ENCODE results near the gene FOXP4. TPM values are rescaled to one million over a fixed set of nuclear protein-coding genes. Genes with fewer than 3 reads are reported as not detected.

FOXP4 gene
- total RNA-seq, 6 experiments from 2014 or later, result 17.9 to 24.4 (median 24.0) TPM

DNA sequence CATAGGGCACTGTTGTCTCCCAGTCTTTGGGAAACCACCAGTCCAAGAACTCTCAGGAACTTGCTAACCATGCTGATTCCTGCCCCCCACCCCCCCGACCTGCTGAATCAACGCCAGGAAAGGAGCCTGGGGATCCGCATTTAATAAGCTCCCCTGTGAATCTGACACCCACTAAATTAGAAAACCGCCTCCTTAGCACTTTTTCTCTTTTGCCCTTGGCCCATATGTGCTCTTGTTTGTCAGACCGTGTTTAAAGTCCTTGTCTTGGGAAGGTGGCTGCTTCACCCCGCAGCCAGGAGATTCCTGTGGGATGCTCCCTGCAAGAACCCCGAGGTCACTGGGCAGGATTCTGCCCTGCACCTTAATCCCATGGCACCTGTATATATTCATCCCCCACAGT, 15.7 kb upstream of the FOXP4 start:
- H3K4me1 Mint-ChIP-seq (ENCODE audit: low read depth), result peaks cover 18% of the 10 kb centered on the region
- H3K27me3 Mint-ChIP-seq (ENCODE audit: insufficient read depth), result peaks cover 40% of the 10 kb centered on the region
- H3K27ac Mint-ChIP-seq, result no peak overlapping the region
- no peak for DNase-seq
- no peak overlapping the region for H3K4me3 Mint-ChIP-seq
- H3K36me3 Mint-ChIP-seq (ENCODE audit: low read depth), result no peaks in the 10 kb centered on the region
- H3K9me3 Mint-ChIP-seq, result no peaks in the 10 kb centered on the region
- TF ChIP-seq, protein P1, sequence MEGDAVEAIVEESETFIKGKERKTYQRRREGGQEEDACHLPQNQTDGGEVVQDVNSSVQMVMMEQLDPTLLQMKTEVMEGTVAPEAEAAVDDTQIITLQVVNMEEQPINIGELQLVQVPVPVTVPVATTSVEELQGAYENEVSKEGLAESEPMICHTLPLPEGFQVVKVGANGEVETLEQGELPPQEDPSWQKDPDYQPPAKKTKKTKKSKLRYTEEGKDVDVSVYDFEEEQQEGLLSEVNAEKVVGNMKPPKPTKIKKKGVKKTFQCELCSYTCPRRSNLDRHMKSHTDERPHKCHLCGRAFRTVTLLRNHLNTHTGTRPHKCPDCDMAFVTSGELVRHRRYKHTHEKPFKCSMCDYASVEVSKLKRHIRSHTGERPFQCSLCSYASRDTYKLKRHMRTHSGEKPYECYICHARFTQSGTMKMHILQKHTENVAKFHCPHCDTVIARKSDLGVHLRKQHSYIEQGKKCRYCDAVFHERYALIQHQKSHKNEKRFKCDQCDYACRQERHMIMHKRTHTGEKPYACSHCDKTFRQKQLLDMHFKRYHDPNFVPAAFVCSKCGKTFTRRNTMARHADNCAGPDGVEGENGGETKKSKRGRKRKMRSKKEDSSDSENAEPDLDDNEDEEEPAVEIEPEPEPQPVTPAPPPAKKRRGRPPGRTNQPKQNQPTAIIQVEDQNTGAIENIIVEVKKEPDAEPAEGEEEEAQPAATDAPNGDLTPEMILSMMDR (IDR thresholded peaks at IDR 0.05), result no peak

GRCh38 chr6:41531016-41531415, 15.2 kb upstream of the FOXP4 start:
- peaks cover 40% of the 10 kb centered on the region for H3K27me3 Mint-ChIP-seq (ENCODE audit: insufficient read depth)
- H3K4me1 Mint-ChIP-seq (ENCODE audit: low read depth), result peaks cover 18% of the 10 kb centered on the region
- H3K4me3 Mint-ChIP-seq, result no peak overlapping the region; the same call in 1 of the 2 replicates
- no peaks in the 10 kb centered on the region for H3K36me3 Mint-ChIP-seq (ENCODE audit: low read depth)
- no peak overlapping the region for H3K27ac Mint-ChIP-seq
- no peaks in the 10 kb centered on the region for H3K9me3 Mint-ChIP-seq
- DNase-seq, result no peak
- TF ChIP-seq, protein P1 (IDR thresholded peaks at IDR 0.05), result no peak

DNA sequence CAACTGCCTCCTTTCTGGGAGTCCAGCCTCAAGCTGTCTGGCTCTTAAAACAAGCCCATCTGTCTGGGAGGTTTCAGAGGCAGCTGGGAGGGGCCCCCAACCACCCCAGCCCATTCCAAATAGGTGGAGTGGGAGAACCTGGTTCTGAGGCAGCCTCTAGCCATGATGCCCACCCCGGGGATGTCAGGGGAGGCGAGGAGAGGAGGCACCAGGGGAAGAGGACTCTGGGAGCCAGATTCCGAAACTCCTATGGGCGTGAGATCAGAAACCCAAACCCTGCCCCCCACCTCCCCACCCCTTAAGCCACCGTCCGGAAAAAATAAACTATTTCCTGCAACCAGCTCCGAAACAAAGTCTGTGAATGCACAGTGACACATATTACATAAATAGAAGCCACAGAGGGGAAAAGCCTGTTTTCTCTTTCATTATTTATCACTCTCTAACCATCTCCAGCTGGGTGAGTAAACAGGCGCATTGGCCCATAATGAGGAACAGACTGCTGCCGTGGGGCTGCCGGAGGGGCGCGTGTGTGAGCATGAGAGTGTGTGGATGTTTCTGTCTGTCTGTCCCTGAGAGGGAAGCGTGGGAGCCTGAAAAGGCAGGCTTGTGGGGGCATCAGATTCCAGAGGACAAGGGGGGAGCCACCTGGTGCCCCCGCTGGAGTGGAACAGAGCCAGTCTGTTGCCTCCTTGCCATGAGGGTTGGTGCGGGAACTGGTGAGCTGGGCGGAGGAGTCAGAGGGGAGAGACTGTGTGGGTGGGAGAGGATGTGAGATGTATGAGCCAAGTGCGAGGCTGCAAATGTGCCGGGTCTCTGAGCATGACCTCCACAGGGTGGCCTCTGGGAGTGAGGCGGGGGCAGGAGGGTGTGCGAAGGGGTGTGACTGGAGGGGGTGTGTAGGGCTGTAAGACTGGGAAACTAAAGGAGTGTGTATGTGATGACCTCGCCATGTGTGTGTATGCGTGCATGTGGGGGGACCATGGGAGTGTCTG, 14.3 kb upstream of the FOXP4 start:
- peak; percentile 53 for DNase-seq
- Mint-ChIP-seq H3K27ac (peak overlapping the region; percentile 45), H3K4me1 (ENCODE audit: low read depth) (peaks cover 18% of the 10 kb centered on the region), H3K27me3 (ENCODE audit: insufficient read depth) (peaks cover 40% of the 10 kb centered on the region), H3K4me3 (peak overlapping the region; percentile 71), H3K36me3 (ENCODE audit: low read depth) (no peaks in the 10 kb centered on the region), H3K9me3 (no peaks in the 10 kb centered on the region)
- TF ChIP-seq, protein P1 (IDR thresholded peaks at IDR 0.05), result no peak

DNA sequence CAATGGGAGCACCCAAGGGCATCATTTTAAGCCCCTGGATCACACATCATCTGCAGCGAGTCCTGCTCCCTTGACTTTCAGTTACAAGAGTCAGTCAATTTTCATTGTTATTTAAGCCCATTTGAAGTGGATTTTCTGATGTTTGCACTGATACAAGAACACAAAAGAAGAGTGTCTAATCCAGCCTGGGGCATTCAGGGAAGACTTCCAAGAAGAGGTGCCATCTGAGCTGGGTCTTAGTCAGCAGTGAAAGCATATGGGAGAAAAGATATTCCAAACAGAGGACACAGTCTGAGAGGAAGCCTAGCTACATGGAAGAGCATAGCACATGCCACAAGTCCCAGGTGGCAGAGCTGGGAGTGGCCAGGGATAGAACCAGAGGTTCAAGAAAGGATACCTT, 10.4 kb upstream of the FOXP4 start:
- Mint-ChIP-seq H3K4me1 (ENCODE audit: low read depth) (peaks cover 18% of the 10 kb centered on the region), H3K4me3 (no peak overlapping the region), H3K27me3 (ENCODE audit: insufficient read depth) (peaks cover 16% of the 10 kb centered on the region), H3K36me3 (ENCODE audit: low read depth) (no peaks in the 10 kb centered on the region), H3K9me3 (no peaks in the 10 kb centered on the region), H3K27ac (no peak overlapping the region)
- TF ChIP-seq, protein P1 (IDR thresholded peaks at IDR 0.05), result no peak
- DNase-seq, result no peak

- DNase-seq, result no peak
- H3K4me1 Mint-ChIP-seq (ENCODE audit: low read depth), result peaks cover 8% of the 10 kb centered on the region
- peaks cover 16% of the 10 kb centered on the region for H3K27me3 Mint-ChIP-seq (ENCODE audit: insufficient read depth)
- no peak overlapping the region for H3K27ac Mint-ChIP-seq
- no peaks in the 10 kb centered on the region for H3K9me3 Mint-ChIP-seq
- no peaks in the 10 kb centered on the region for H3K36me3 Mint-ChIP-seq (ENCODE audit: low read depth)
- no peak overlapping the region for H3K4me3 Mint-ChIP-seq
- TF ChIP-seq, protein P1 (IDR thresholded peaks at IDR 0.05), result no peak
These were observed 9.1 kb upstream of the FOXP4 start for GRCh38 chr6:41536795-41537758.
